ENCODE results near the gene E4F1. TPM values are rescaled to one million over a fixed set of nuclear protein-coding genes. Genes with fewer than 3 reads are reported as not detected.

Gene E4F1
- total RNA-seq, 1 donor from 2014 or later: 21.0 TPM

- no peaks in the 10 kb centered on the region for H3K4me1 ChIP-seq
- no peaks in the 10 kb centered on the region for H3K27me3 ChIP-seq (ENCODE audit: low read depth)
- no peaks in the 10 kb centered on the region for H3K9me3 ChIP-seq
- no peak overlapping the region for H3K27ac ChIP-seq
- DNase-seq (no peak), ATAC-seq (no peak)
- TF ChIP-seq CTCF (IDR thresholded peaks at IDR 0.05): no peak
- peaks cover 37% of the 10 kb centered on the region for H3K36me3 ChIP-seq
- no peak overlapping the region for H3K4me3 ChIP-seq
- intact Hi-C loops (cut with DNase I): no loop called here
These were observed 43.8 kb upstream of the E4F1 start for GRCh38 chr16:2179576-2179975.

- DNase-seq (no peak), ATAC-seq (no peak)
- no peaks in the 10 kb centered on the region for H3K4me1 ChIP-seq
- peaks cover 28% of the 10 kb centered on the region for H3K36me3 ChIP-seq
- no peak for TF ChIP-seq CTCF (IDR thresholded peaks at IDR 0.05)
- intact Hi-C loops (cut with DNase I): no loop called here
- no peak overlapping the region for H3K4me3 ChIP-seq
- H3K9me3 ChIP-seq: no peaks in the 10 kb centered on the region
- H3K27me3 ChIP-seq (ENCODE audit: low read depth): no peaks in the 10 kb centered on the region
- no peak overlapping the region for H3K27ac ChIP-seq
These were observed 42.9 kb upstream of the E4F1 start for GRCh38 chr16:2180461-2180860.

- H3K4me1 ChIP-seq: no peaks in the 10 kb centered on the region
- no peaks in the 10 kb centered on the region for H3K9me3 ChIP-seq
- H3K27me3 ChIP-seq (ENCODE audit: low read depth): no peaks in the 10 kb centered on the region
- ATAC-seq: no peak
- intact Hi-C loops (cut with DNase I): no loop called here
- DNase-seq: no peak
- H3K27ac ChIP-seq: no peak overlapping the region
- peaks cover 20% of the 10 kb centered on the region for H3K36me3 ChIP-seq
- H3K4me3 ChIP-seq: no peak overlapping the region
- TF ChIP-seq CTCF (IDR thresholded peaks at IDR 0.05): no peak
These were observed 42.1 kb upstream of the E4F1 start for GRCh38 chr16:2180962-2181923.

- Histone ChIP-seq H3K4me3 (no peak overlapping the region), H3K27me3 (ENCODE audit: low read depth) (no peaks in the 10 kb centered on the region), H3K27ac (no peak overlapping the region), H3K36me3 (peaks cover 13% of the 10 kb centered on the region), H3K4me1 (no peaks in the 10 kb centered on the region), H3K9me3 (no peaks in the 10 kb centered on the region)
- intact Hi-C loops (cut with DNase I): no loop called here
- DNase-seq: no peak
- TF ChIP-seq CTCF (IDR thresholded peaks at IDR 0.05): no peak
- ATAC-seq: no peak
These were observed 41.4 kb upstream of the E4F1 start for GRCh38 chr16:2181952-2182351.

- Histone ChIP-seq H3K36me3 (no peaks in the 10 kb centered on the region), H3K27me3 (ENCODE audit: low read depth) (no peaks in the 10 kb centered on the region), H3K4me3 (no peak overlapping the region), H3K9me3 (no peaks in the 10 kb centered on the region), H3K4me1 (no peaks in the 10 kb centered on the region), H3K27ac (no peak overlapping the region)
- ATAC-seq: no peak
- DNase-seq: no peak
- intact Hi-C loops (cut with DNase I): no loop called here
- TF ChIP-seq CTCF (IDR thresholded peaks at IDR 0.05): no peak
These were observed 39.7 kb upstream of the E4F1 start for GRCh38 chr16:2183671-2184070.

All from lower lobe of right lung (tissue), 2 donors.